HG03342 (cell line): ENCODE results near the gene JHY.

ENCODE experiments used
- ATAC-seq: cut with Tn5 transposase; IDR thresholded peaks from one replicate; pipeline ENCODE4 v1.9.1; 2021; ENCODE audit warnings: mild to moderate bottlenecking, moderate library complexity; ENCODE audit not compliant: unreplicated experiment

Gene JHY

GRCh38 chr11:123006860-123007542 is 124.4 kb downstream of the JHY start:
- no peak for ATAC-seq
